Ascending aorta (tissue), 2 donors: ENCODE data around the gene RHBDF1. TPM values are rescaled to one million over a fixed set of nuclear protein-coding genes. Genes with fewer than 3 reads are reported as not detected.

ENCODE experiments used
- DNase-seq, 2 donors: peaks; one replicate each; pipeline ENCODE4 v3.0.0-alpha.2; 2019; ENCODE audit warnings: low spot score in 2 of 2
- H3K27ac ChIP-seq, 2 donors: fragments of 200-600 bp; sonication (generic); one replicate each; pipeline ENCODE4 v1.5.1; 2016 to 2017; ENCODE audit warnings: mild to moderate bottlenecking in 1 of 2
- H3K27me3 ChIP-seq: fragments of 200-600 bp; sonication (generic); one replicate; pipeline ENCODE4 v1.5.1; 2017
- H3K36me3 ChIP-seq, 2 donors: fragments of 200-600 bp; sonication (generic); one replicate each; pipeline ENCODE4 v1.5.1; 2016
- H3K4me1 ChIP-seq, 2 donors: fragments of 200-600 bp; sonication (generic); one replicate each; pipeline ENCODE4 v1.5.1; 2016 to 2017; ENCODE audit warnings: mild to moderate bottlenecking in 1 of 2
- H3K4me3 ChIP-seq, 2 donors: fragments of 200-600 bp; sonication (generic); one replicate each; pipeline ENCODE4 v1.5.1; 2016 to 2017; ENCODE audit warnings: mild to moderate bottlenecking in 1 of 2
- H3K9me3 ChIP-seq, 2 donors: fragments of 200-600 bp; sonication (generic); one replicate each; pipeline ENCODE4 v1.5.1; 2016
- CTCF ChIP-seq, 3 experiments: fragments of 200-600 bp in 2 of 3; fragments of 450-650 bp in 1 of 3; sonication (generic) in 2 of 3; IDR thresholded peaks; one replicate each; pipeline ENCODE4 v1.5.1; 2016 to 2019; ENCODE audit warnings: antibody characterized with exemption in 3 of 3, mild to moderate bottlenecking in 1 of 3, moderate library complexity in 1 of 3
- intact Hi-C: fragments of 100-400 bp; cut with DNase I; formaldehyde crosslinking; loops from one replicate; pipeline ENCODE4 v1.15.1; 2023
- total RNA-seq: library from RNA; depleted of rRNA; stranded (reverse); fragments of >200 nt; gene quantifications from one replicate; pipeline ENCODE4 v1.1.0, GENCODE V29; 2016

RHBDF1 gene
- total RNA-seq, 1 donor from 2014 or later = 146 TPM

- Histone ChIP-seq H3K27ac (peak overlapping the region; percentile 83 to 84), H3K36me3 (peaks cover 0 to 11% of the 10 kb centered on the region in 2 donors), H3K4me1 (peaks cover 17 to 36% of the 10 kb centered on the region in 2 donors), H3K9me3 (no peaks in the 10 kb centered on the region), H3K4me3 (peak overlapping the region in 1 of 2 donors; percentile 21), H3K27me3 (no peaks in the 10 kb centered on the region)
- intact Hi-C loops = no loop called here
- TF ChIP-seq CTCF (IDR thresholded peaks at IDR 0.05) = no peak
- DNase-seq = no peak
Observed at GRCh38 chr16:101586-101985, 29.2 kb upstream of the RHBDF1 start.

GRCh38 chr16:100989-101388, 28.6 kb upstream of the RHBDF1 start:
- intact Hi-C loops = no loop called here
- DNase-seq = no peak
- TF ChIP-seq CTCF (IDR thresholded peaks at IDR 0.05) = no peak
- peaks cover 17 to 36% of the 10 kb centered on the region in 2 donors for H3K4me1 ChIP-seq
- H3K36me3 ChIP-seq = peaks cover 0 to 11% of the 10 kb centered on the region in 2 donors
- no peaks in the 10 kb centered on the region for H3K9me3 ChIP-seq
- H3K27ac ChIP-seq = peak overlapping the region; percentile 83 to 84
- H3K27me3 ChIP-seq = no peaks in the 10 kb centered on the region
- no peak overlapping the region for H3K4me3 ChIP-seq

DNA sequence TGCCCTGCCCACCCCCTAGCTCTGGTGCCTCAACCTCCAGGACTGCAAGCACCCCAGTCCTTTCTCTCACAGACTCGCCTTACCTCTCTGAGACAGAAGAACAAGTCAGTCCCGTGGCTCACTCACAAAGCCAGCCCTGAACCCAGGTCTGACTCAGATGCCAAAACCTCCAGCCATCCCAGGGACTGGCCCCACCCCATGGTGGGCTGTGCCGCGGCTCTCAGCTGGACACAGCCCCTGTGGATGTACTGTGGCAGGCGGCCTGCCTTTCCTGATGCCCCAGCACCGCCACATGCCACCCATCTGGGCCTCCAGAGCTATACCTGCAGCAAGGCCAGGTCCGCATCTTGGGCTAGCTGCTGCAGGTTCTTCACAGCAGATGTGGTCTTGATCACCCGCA, 25.4 kb upstream of the RHBDF1 start:
- Histone ChIP-seq H3K4me3 (no peak overlapping the region), H3K9me3 (no peaks in the 10 kb centered on the region), H3K4me1 (peaks cover 11 to 26% of the 10 kb centered on the region in 2 donors), H3K36me3 (peaks cover 2 to 13% of the 10 kb centered on the region in 2 donors), H3K27ac (no peak overlapping the region), H3K27me3 (no peaks in the 10 kb centered on the region)
- no peak for DNase-seq
- intact Hi-C loops = loop anchor here (1.0 kb wide), 1 partner anchor 33 kb away; no protein-coding TSS in a partner anchor
- TF ChIP-seq CTCF (IDR thresholded peaks at IDR 0.05) = no peak

DNA sequence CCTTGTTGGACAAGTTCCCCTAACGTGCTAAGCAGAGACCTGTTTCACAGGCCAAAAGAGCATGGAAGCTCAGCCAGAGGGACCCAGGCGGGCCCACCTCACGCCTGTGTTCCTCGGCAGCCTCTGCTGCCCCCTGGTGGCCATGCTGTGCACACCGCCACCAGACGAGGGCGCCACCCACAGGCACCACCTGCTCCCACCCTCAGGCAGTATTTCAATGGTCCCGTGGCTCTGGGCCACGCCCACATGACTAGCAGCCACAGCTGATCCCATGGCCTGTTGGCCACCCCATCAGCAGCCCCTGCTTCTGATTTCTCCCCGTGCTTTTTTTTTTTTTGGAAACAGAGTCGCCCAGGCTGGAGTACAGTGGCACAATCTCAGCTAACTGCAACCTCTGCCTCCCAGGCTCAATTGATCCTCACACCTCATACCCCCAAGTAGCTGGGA, 24.5 kb upstream of the RHBDF1 start:
- peak; percentile 95 to 100 (median 97) for TF ChIP-seq CTCF (IDR thresholded peaks at IDR 0.05)
- DNase-seq = peak; percentile 79 to 95
- Histone ChIP-seq H3K9me3 (no peaks in the 10 kb centered on the region), H3K27ac (no peak overlapping the region), H3K36me3 (peaks cover 4 to 17% of the 10 kb centered on the region in 2 donors), H3K27me3 (no peaks in the 10 kb centered on the region), H3K4me3 (no peak overlapping the region), H3K4me1 (peaks cover 11 to 21% of the 10 kb centered on the region in 2 donors)
- intact Hi-C loops = loop anchor here (1.0 kb wide), 1 partner anchor 32 kb away; no protein-coding TSS in a partner anchor

- no peak for DNase-seq
- H3K36me3 ChIP-seq = peaks cover 10 to 24% of the 10 kb centered on the region in 2 donors
- TF ChIP-seq CTCF (IDR thresholded peaks at IDR 0.05) = no peak
- H3K4me1 ChIP-seq = peaks cover 4 to 19% of the 10 kb centered on the region in 2 donors
- intact Hi-C loops = no loop called here
- no peaks in the 10 kb centered on the region for H3K27me3 ChIP-seq
- H3K4me3 ChIP-seq = no peak overlapping the region
- H3K9me3 ChIP-seq = no peaks in the 10 kb centered on the region
- H3K27ac ChIP-seq = no peak overlapping the region
Observed at GRCh38 chr16:94918-95265, 22.5 kb upstream of the RHBDF1 start.
